Measurements from ENCODE around the gene CMTM6.
"Not testable (repeated sequence)": the region's sequence is repeated elsewhere in the genome, so short reads cannot be mapped to it uniquely, and the experiment has no call there.

The CMTM6 gene

DNA sequence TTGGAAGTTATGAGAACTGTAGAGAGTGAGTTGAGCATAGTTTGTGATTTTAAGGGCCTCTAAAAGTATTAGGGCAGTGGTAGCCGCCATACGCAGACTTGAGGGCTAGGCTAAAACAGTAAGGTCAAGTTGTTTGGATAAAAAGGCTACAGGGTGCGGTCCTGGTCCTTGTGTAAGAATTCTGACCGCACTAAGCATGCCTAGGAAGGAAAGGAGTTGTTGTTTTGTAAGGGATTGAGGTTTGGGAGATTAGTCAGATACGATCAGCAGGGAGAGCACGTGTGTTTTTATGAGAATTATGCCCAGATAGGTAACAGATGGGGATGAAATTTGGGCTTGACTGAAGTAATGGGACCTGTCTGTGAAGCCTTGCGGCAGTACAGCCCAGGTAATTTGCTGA, 39.2 kb downstream of the CMTM6 start:
- not testable (repeated sequence) for DNase-seq

DNA sequence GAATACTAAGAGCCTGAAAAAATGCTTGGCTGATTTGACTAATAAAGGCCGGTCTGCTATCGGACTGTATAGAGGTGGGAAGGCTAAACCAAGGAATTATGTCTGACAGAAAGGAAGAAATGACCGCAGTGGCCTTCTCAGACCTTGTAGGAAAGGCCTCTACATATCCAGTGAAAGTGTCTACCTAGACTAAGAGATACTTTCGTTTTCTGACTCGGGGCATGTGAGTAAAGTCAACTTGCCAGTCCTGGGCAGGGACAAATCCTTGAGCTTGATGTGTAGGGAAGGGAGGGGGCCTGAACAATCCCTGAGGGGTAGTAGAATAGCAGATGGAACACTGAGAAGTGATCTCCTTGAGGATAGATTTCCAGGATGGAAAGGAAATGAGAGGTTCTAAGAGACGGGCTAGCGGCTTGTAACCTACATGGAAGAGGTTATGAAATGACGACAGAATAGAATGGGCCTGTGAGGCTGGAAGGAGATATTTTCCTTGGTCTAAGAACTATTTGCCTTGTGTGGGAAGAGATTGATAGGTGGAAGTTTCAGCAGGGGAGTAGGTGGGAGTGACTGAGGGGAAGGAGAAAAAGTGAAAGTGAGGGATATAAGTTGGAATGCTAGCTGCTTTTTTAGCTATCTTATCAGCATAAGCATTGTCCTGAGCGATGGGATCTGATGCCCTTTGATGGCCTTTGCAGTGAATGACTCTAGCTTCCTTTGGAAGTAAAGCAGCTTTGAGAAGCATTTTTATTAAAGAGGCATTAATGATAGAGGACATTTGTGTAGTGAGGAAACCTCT, 40.3 kb downstream of the CMTM6 start:
- not testable (repeated sequence) for DNase-seq

DNA sequence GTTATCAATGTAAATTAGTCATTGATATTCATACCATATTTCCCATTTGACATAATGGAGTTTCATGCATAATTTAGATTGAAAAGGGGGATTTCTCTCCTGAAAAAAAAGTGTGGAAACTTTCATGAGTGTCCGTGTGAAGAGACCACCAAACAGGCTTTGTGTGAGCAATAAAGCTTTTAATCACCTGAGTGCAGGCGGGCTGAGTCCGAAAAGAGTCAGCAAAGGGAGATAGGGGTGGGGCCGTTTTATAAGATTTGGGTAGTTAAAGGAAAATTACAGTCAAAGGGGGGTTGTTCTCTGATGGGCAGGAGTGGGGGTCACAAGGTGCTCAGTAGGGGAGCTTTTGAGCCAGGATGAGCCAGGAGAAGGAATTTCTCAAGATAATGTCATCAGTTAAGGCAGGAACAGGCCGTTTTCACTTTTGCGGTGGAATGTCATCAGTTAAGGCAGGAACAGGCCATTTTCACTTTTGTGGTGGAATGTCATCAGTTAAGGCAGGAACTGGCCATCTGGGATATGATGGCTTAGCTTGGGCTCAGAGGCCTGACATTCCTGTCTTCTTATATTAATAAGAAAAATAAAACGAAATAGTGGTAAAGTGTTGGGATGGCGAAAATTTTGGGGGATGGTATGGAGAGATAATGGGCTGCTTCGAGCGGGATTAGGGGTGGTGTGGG, 41.7 kb downstream of the CMTM6 start:
- not testable (repeated sequence) for DNase-seq

DNA sequence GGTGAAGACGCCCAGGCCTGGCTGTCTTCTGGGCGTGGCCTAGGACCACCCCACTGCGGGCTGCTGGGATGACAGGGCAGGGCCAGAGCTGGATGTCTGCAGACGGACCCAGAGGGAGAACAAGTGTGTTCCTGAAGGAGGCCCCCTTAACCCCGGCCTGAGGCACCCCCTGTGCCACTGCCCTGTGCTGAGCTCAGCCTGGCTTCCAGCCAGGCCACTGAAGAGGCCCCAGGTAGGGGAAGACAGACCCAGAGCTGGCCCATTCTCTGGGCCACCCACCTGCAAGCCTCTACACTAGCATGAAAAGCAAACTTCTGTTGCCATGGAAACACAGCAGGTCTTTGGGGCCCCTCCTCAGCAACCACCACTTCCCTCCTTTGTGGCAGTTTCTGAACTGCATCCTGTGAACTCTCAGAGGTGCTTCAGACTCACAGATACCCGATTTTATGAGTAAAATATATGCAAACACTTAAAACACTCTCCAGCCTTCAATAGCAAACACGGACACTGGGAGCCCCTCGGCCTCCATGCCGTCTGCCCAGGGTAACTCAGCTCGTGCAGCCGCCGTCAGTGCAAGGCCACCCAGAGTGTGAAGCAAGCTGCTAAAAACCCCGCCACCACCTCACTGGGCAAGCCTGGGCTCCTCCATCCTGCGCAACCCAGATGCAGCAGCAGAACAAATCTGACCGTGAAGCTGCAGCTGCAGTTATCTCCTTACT, 42.5 kb downstream of the CMTM6 start:
- DNase-seq, result peak; percentile 81

DNA sequence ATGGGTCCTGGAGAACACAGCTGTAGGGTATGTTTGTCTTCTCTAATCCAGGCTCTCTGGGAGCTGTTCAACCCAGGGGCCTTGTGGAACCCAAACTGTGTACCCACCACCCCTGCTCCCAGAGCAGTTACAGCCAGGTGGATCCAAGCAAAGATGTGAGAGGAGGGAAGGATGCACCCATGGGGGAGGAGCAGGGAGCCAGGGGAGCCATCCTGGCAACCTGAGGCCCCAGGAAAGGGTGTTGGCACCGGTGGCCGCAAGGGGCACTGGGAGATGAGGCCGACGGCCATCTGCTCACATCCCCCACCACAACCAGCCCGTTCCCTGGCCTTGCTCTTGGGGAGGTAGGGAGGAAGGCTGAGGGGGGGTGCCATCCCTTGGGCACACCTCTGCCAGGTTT, 43.2 kb downstream of the CMTM6 start:
- no peak for DNase-seq

DNA sequence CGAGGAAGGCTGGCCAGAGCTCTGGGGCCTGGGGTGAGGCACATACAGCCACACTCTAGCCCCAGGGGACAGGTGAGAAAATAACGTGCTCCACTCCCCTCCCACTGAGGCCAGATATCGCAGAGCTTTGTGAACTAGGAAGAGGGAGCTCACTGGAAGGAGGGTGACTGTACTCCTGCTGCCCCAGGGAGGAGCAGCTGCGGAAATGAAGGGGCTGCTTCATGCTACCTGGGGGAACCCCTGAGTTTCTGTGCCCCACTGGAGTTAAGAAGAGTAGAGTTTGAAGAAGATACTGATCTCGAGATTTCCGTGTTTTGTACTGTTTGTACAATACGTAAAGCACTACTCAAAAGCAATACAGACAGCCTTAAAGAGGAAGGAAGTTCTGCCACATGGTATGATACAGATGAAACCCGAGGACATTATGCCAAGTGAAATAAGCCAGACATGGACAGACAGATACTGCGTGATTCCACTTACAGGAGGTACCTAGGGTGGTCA, 44.6 kb downstream of the CMTM6 start:
- peak; percentile 75 for DNase-seq

DNA sequence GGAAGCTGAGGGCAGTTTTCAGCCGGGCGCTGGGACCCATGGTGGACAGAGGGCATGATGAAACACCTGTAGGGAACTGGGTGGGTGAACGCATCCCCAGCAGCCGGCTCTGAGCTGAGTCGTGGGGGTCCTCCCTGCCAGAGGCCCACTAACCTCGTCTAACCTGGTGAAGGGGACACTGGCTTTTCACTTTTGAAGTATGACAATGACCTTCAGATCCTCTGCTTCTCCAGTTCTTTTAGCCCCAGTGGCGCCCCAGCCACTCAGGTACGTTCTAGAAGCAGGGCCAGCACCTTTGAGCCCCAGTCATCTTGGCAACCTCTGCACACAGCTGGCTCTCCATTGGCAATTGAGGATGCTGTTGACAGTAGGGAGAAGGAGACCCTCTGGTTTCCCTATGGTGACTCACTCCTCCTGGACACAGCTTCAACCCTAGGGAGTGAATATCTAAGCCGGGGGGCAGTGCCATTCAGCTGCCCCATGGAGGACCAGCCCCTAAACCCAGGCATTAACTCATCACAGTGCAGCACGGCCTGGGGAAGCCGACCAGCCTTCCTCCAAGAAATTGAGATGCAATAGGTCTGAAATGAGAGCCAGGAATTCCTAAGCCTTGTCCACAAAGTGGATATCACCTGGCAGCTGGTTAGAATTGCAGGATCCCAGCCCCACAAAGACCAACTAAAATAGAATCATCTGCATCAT, 46.1 kb downstream of the CMTM6 start:
- DNase-seq, result peak; percentile 13

DNA sequence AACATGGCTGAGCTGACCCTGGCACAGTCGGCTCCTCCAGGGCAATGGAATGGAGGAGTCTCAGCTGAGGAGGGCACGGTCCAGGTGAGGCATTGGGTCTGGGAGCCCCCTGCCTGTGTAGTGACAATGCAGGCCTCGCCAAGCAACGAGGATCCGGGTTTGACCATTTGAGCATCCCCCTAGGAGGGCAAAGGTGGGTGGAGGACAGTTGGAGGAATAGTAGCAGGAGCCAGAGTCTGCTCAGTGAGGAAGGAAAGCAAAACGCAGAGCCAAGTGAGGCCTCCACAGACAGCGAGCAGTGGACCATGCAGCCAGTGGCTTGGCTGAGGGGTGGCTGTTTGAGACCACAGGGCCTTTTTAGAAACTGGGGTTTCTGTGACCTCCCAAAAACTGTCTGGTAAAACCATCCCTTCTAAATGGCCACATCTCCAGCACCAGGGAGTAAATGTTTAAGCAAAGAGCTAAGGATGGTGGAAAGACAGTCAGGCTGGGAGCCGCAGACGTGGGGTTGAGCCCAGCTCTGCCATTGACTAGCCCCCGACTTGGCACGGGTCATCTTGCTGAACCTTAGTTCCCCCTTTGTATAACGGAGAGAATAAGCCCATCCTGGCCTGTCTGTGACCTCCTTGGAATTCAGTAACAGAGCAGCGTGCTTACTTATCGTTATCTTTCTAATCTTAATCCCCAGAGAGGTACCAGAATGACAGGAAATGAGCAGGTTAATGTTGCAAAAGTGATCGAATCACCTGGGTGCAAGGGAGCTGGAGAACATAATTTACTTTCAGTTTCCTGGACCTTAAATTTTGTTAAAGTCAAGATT, 46.8 kb downstream of the CMTM6 start:
- DNase-seq, result peak; percentile 41

DNA sequence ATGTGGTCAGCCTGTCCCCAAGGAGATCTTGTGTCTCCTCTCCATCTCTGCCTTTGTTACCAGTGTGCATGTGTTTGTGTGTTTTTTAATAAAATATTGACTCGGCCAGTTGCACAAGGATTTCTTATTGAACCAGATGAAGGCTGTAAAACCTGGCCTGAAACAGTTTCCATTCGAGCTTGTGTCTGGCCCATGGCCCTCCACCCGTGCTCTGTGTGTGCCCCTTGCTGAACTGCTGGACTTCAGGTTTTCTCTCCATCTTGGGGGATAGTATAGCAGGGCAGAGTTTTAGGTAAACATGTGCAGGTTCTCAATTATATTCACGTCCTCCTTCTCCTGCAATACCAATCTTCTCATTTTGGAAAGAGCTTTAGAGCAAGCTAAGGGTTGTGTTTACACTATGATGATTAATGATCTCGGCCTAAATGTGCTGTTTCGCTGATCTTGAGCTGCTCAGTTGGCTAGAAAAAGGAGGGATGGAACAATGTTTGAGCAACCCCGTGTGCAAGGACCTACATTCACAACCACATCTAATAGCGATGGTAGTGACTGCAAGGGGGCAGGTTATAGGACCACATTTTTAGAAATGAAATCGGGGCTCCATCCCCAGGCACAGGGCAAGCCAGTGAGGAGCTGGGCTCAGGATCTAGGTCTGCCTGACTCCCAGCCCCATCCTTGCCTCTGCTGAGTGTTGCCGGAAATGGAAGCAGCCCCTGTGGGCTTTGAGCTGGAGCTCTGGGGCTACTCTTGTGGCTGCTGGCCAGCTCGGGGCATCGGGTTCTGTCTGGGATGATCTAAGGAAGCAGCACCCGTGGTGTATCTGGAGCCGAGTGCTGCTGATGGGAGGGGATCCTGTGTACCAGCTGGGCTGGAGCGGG, 47.7 kb downstream of the CMTM6 start:
- DNase-seq, result no peak

DNA sequence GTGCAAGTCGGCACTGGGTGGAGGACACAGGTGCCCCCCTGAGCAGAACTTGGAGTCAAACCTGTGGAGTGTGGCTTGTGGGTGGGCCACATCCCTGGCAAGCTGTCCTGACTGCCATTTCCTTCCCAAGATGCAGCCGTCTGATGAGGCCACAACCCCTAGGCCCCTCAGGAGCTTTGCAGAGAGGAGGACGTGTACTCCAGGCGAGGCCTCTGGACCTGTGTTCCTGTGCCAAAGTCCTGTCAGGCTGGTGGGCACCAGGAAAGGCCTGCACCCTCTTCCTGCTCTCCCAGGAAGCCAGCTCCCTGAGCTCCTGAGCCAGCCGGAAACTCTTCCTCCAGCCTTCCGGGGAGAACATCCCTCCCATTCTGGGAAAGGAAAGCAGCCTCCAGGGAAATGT, 48.5 kb downstream of the CMTM6 start:
- DNase-seq, result no peak

DNA sequence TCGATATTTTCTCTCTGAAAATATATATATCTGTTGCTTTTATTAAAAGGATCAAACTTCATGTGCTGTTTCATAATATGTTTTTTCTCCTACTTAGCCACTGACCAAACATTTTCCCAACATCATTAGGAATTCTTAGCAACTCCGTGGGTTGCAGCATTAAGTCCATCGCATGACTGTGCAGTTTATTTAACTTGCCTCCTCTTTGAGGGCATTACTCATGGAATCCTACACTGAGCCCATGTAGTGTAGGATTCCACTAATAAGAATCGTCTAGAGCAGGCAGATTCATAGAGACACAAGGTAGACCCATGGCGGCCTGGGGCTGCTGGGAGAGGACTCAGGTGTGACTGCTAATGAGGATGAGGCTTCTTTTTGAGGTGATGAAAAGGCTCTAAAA, 49.3 kb downstream of the CMTM6 start:
- no peak for DNase-seq

DNA sequence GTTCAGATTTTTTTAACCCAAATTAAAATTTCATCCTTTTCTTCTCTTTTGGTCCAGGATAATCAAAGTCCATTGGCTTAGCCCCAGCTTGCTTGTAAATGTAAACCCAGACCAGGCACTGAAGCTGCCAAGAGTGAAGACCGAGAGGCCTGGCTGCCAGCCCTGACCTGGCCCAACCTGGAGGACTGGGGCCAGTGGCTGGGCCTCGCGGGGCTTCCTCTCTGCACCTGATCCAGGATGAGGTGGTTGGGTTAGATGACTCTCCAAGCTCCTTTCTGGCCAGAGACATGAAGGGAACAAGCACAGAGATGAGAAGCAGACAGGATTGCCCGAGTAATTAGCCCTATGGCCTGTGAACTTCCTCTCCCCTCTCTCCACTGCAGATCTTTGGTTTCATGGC, 50.6 kb downstream of the CMTM6 start:
- no peak for DNase-seq

DNA sequence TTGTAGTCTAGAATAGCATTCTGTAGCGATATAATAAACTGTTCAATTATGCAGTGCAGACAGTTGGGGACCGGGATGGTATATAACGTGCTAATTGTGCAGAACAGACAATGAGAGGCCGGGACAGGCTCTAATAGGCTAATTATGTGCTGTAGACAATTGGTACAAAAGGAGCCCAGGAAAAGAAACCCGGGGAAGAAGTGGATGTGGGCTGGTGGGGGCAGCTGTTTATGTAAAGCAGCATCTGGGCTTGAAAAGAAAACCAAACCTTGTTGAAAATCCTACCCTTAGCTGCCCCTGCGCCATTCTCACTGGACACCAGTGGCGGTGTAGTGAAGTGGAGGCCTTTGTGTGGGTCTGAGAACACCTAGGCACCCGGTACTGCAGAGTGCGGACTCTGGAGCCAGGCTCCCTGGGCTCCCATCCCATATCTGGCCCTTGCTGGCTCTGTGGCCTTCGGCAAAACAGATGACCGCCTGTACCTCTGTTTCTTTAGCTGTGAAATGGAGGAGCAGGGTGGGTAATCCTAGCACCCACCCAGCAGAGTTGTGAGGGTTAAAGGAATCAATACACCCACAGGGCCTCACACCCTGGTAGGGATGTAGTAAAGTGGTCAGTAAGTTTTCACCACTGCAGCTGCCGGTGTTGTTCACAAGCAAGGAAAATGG, 51.5 kb downstream of the CMTM6 start:
- no peak for DNase-seq

DNA sequence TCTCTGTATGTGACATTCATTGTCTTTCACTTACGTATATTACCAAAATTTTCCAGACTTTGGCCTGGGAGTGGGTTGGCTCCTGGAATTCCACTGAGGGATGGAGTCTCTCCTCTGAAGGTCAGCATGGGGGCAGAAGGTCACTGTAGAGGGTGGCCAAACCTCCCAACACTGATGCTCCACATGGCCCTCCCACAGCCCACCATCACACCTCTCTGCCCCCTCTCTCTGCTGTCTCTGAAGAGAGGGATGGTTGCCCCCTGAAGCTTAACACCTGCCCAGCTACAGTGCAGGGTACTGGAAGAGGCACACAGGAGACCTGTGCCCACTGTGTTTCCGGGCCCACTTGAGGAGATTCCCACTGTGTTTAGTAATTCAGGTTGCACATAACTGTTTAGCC, 52.2 kb downstream of the CMTM6 start:
- DNase-seq, result no peak

DNA sequence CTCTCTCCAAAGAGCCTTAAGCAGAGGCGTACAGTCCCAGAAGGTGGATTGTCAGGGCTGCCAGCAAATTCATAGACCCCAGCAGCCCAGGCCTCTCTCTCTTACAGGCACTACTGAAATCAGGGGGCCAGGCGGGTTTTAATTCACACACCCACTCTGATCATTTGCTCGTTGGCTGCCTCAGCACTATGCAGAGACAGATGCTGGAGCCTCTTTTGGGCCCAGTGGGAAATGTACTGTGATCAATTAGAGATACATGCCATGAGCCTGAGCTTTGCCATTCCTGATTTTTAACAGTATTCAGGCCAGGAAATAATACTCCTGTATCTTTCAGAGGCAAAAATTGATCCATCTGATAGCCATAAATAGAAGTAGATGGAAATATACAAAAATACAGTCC, 53.0 kb downstream of the CMTM6 start:
- DNase-seq, result no peak

DNA sequence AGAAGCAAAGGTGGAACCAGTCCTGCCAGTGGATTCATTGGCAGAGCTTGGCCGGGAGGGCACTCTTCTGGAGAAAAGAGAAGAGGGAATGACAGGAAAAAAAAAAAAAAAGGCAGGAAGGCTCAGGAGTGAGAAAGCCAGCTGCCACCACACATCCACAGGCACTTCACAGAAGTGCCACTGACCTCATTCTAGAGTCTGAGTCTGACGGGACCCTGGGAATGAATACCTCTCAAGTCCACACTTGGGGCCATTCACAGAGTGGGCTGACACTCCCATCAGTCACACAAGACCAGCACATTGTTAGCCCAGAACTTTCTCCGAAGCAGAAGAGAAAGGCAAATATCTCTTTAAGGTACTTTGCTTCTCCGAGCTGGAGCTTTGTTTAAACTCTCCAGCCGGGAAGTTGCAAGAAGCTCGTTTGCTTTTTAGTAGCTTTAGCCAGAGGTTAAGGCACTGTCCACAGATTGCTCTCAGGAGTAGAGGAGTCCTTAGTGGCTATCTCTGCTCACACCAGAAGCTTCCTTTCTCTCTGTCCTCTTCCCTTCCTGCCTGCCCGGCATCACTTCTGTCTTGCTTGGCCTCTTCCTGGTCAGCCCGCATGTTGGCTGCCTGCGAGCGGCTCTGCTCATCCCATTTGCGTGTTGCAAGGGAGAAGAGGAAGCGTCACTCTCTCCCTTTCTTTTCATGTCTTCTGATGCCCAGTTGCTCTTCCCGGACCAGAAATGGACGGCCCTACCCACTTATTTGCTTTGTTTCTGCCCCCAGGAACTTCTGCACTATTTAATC, 53.8 kb downstream of the CMTM6 start:
- DNase-seq, result no peak

DNA sequence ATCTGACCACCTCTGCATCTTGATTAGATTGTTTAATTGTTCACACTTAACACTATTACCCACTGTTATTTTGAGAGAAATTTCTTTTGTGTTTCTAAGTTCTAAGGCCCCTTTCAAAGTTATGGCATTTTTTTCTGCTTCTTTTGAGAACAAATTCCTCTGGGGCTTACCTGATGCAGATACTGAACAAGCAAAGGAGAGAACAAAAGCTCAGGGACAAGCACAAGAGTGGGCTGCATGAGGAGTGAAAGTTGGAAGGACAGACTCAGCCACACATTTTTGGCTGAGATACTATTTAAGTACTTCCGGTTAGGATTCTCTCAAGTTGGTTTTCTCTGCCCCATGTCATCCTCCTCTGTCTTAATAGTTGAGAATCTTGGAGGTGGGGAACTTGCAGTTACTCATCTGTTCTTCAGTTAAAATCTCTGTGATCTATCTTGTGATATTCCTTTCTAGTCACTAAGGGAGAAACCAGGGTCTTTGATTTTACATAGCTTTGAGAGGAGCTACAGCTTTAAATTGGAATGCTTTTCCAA, 54.7 kb downstream of the CMTM6 start:
- DNase-seq, result no peak

DNA sequence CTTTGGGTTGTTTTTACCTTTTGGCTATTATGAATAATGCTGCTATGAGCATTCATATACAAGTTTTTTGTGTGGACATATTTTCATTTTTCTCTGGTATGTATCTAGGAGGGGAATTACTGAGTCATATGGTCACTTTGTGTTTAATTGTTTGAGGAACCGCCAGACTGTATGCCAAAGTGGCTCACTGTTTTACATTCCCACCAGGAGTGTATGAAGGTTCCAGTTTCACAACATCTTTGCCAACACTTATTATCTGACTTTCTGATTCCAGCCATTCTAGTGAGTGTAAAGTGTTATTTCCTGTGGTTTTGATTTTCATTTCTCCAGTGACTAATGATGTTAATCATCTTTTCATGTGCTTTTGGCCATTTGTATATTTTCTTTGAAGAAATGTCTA, 59.2 kb downstream of the CMTM6 start:
- no peak for DNase-seq

DNA sequence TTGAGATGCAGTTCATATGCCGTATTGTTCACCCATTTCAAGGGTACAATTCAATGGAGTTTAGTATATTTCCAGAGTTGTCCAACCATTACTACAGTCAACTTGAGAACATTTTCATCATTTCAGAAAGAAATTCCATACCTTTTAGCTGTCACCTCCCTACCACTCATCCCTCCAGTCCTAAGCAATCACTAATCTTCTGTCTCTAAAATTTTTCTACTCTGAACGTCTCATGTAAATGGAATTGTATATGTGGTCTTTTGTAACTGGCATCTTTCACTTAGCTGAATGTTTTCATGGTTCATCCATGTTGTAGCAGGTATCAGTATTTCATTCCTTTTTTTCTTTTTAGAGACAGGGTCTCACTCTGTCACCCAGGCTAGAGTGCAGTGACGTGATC, 59.9 kb downstream of the CMTM6 start:
- no peak for DNase-seq
